Inflammatory macrophage (primary cell): ENCODE results near the gene EXOC3L1.

Experiments
- DNase-seq, 2 donors: peaks; one replicate each; pipeline ENCODE4 v3.0.0-alpha.2; 2020 to 2022

Gene EXOC3L1

GRCh38 chr16:67215706-67216105 lies 25.8 kb upstream of the EXOC3L1 start:
- no peak for DNase-seq

GRCh38 chr16:67213197-67214019 lies 23.5 kb upstream of the EXOC3L1 start:
- no peak for DNase-seq

GRCh38 chr16:67212766-67213165 lies 22.8 kb upstream of the EXOC3L1 start:
- no peak for DNase-seq

GRCh38 chr16:67211674-67212073 lies 21.7 kb upstream of the EXOC3L1 start:
- no peak for DNase-seq

- DNase-seq = no peak
Measured at GRCh38 chr16:67210069-67210937, 20.4 kb upstream of the EXOC3L1 start.

GRCh38 chr16:67209565-67209964 lies 19.6 kb upstream of the EXOC3L1 start:
- no peak for DNase-seq

GRCh38 chr16:67208154-67208896 lies 18.4 kb upstream of the EXOC3L1 start:
- no peak for DNase-seq

GRCh38 chr16:67207249-67208091 lies 17.5 kb upstream of the EXOC3L1 start:
- DNase-seq = no peak

GRCh38 chr16:67206838-67207248 lies 16.9 kb upstream of the EXOC3L1 start:
- DNase-seq = no peak

GRCh38 chr16:67206129-67206837 lies 16.3 kb upstream of the EXOC3L1 start:
- DNase-seq = no peak

GRCh38 chr16:67204076-67204475 lies 14.1 kb upstream of the EXOC3L1 start:
- no peak for DNase-seq

- no peak for DNase-seq
Measured at GRCh38 chr16:67202956-67203493, 13.1 kb upstream of the EXOC3L1 start.

GRCh38 chr16:67202426-67202825 lies 12.5 kb upstream of the EXOC3L1 start:
- no peak for DNase-seq

GRCh38 chr16:67201411-67202345 lies 11.7 kb upstream of the EXOC3L1 start:
- DNase-seq = no peak

- DNase-seq = no peak
Measured at GRCh38 chr16:67200491-67200890, 10.6 kb upstream of the EXOC3L1 start.

GRCh38 chr16:67199808-67200198 lies 9.9 kb upstream of the EXOC3L1 start:
- no peak for DNase-seq

- DNase-seq = no peak
Measured at GRCh38 chr16:67199011-67199807, 9.3 kb upstream of the EXOC3L1 start, which contains the start of gene ELMO3. Gene ELMO3 (plus strand): TSS chr16:67199131. CDS start chr16:67199327, 196 bp downstream.

GRCh38 chr16:67198238-67198734 lies 8.3 kb upstream of the EXOC3L1 start:
- peak; percentile 65 to 68 for DNase-seq

GRCh38 chr16:67197704-67198103 lies 7.8 kb upstream of the EXOC3L1 start:
- no peak for DNase-seq
